Activated naive CD4-positive, alpha-beta T cell treated with Interleukin-2 at 50 U/mL for 16 hours (primary cell): ENCODE measurements around the gene ACTR5.
"Not testable (repeated sequence)": the region's sequence is repeated elsewhere in the genome, so short reads cannot be mapped to it uniquely, and the experiment has no call there.

ENCODE experiments used
- DNase-seq: peaks from one replicate; pipeline ENCODE4 v3.0.0-alpha.2; 2020

The ACTR5 gene

GRCh38 chr20:38805958-38806854 lies 57.9 kb downstream of the ACTR5 start:
- DNase-seq, result peak; percentile 46

DNA sequence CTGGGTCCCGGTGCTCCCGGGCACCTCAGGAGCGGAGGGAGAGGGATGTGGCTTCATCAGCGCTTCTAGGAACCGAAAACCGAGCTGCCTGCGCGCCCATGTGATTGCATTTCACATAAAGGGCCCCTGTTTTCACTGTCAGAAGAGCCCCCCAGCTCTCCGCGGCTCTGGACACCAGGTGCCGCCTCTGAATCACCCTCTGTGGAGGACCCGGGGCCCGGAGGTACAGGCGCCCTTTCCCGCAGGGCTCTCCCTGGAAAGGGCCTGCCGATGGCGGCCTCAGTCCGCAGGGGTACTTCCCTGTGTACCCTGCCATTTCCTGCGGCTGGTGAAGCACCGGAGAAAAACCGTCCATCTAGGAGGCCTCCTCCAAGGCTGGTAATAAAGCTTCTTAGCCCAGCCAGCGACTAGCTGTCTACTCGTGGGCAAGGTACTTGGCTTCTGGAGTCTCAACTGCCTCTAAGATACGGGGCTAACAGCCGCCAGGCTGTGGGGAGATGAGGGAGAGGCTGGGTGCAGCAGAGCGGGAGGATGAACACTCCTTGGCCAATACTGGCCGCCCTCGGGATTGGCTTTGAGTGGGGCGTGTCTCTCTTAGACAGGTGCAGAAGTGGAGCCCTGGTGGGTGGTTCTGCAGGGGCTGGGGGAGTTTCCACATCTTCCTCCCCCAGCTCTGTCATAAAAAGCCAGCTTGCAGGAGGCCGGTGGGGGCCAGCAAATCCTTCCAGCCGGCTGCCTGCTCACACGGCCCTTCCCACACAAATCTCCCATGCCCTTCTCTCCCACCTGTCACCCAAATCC lies 58.8 kb downstream of the ACTR5 start:
- DNase-seq, result peak; percentile 44

- no peak for DNase-seq
Measured at GRCh38 chr20:38809942-38810341, 61.7 kb downstream of the ACTR5 start.

DNA sequence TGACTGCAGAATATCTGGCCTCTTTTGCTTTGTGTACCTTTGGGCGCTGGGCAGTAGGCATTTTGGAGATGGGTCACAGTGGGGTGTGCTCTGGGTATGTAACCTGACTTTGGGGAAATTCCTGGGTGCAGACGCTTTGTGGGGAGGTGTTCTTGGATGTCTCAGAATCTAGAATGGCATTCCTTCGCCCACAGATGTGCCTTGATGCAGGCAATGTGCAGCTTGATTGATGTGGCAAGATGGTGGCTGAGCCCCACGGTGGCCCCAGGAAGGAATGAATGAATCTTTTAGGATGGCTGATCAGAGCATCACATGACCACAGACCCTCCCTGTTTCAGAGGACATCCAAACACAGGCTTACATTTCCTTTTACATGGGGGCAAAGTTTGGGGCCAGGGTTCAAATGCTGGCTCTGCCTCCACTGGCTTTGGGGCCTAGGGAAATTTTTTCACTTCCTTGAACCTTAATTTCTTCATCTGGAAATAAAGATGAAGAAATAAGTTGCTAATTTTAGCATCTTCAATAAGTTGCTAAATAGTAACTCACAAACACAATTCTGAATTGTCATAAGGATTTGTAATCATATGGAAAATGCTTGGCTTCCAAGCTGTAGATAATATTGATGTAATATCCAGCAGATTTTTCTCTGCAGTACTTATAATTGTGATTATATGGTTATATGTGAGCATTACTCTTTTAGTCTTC lies 62.8 kb downstream of the ACTR5 start:
- DNase-seq, result no peak

DNA sequence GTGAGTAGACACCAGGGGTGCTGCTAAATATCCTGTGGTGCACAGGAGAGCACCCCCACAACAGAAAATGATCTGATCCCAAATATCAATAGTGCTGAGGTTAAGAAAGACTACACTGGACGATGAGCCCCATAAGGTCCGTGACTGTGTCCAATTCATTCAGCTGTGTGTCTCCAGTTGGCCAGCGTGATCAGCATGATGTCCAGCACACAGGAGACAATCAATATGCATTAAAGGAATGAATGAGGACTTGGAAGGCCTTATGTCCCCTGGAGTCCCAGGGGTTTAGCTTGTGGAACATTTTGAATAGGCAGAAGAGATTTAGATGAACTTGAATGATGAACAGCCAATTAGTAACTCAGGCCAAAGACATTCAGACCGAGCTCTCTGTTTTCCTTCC lies 63.5 kb downstream of the ACTR5 start:
- no peak for DNase-seq

GRCh38 chr20:38812182-38812581 lies 63.9 kb downstream of the ACTR5 start:
- DNase-seq, result no peak

DNA sequence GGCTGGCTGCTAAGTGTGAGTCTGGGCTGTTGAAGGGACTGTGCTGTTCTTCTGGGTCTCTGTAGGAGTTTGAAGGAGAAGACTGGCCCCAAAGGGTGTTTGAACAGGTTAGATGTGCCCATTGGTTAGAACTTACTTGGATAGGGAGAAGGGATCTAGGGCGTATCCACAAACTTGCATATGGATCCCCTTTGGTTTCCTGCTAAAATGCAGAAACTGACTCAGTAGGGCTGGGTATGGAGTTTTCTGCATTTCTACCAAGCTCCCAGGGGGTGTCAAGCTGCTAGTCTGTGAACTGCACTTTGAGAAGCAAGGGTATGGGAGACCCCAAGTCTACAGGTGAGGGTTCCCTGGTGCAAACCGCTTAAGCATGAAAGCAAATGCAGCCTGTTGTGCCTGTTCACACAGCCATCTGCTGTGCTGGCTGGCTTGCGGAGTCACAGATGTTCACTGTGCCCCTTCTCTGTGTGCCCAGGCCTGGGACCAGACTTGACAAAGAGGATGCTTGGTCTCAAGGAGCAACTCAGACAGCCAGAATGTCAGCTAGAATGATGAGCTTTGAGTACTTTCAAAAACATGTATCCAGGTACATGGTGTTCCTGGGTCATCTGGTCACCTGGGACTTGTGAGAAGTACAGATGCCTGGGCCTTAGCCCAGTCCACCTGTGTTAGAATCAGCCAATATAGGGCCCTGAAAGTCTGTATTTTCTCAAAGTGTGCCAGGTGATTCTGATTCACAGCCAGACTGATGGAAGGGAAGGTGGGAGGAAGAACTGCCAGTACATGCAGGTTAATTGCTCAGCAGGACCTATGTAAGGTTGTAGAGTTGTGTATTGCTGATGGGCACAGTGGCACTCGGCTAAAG lies 64.7 kb downstream of the ACTR5 start:
- DNase-seq, result no peak

- not testable (repeated sequence) for DNase-seq
Measured at GRCh38 chr20:38813574-38813962, 65.3 kb downstream of the ACTR5 start.

- no peak for DNase-seq
Measured at GRCh38 chr20:38815446-38815845, 67.2 kb downstream of the ACTR5 start.

- no peak for DNase-seq
Measured at GRCh38 chr20:38818113-38819065, 70.1 kb downstream of the ACTR5 start.
